ENCODE measurements around the gene OR56A1. TPM values are rescaled to one million over a fixed set of nuclear protein-coding genes. Genes with fewer than 3 reads are reported as not detected.

Gene OR56A1
- total RNA-seq, 1 donor from 2014 or later, result not detected

- DNase-seq (ENCODE audit: low read depth in 2 of 2), result no peak
These were observed 41.4 kb downstream of the OR56A1 start for GRCh38 chr11:5989203-5989602.

- no peak for DNase-seq (ENCODE audit: low read depth in 2 of 2)
These were observed 43.7 kb downstream of the OR56A1 start, which contains the start of gene OR52L1 for GRCh38 chr11:5986885-5987284. OR52L1 (minus strand) TSS chr11:5986985; CDS start chr11:5986930, 55 bp downstream.

GRCh38 chr11:5983443-5983842 is 47.1 kb downstream of the OR56A1 start:
- no peak for DNase-seq (ENCODE audit: low read depth in 2 of 2)

- no peak for DNase-seq (ENCODE audit: low read depth in 2 of 2)
These were observed 57.0 kb downstream of the OR56A1 start for GRCh38 chr11:5973530-5973929.

Other genes starting within 250 kb of the OR56A1 start
- gene OR52N5, start 247.4 kb downstream of the OR56A1 start, total RNA-seq, result not detected in 2 replicates
- not detected in 2 replicates for gene OR52N1, start 239.5 kb downstream of the OR56A1 start, total RNA-seq
- not detected in 2 replicates for gene OR52N2, start 221.8 kb downstream of the OR56A1 start, total RNA-seq
- not detected in 2 replicates for gene OR52E6, start 188.9 kb downstream of the OR56A1 start, total RNA-seq
- gene OR52E8, start 173.1 kb downstream of the OR56A1 start, total RNA-seq, result not detected in 2 replicates
- not detected in 2 replicates for gene OR52E4, start 150.1 kb downstream of the OR56A1 start, total RNA-seq
- gene OR52E5, start 137.6 kb downstream of the OR56A1 start, total RNA-seq, result not detected in 2 replicates
- gene OR56A3, start 88.5 kb downstream of the OR56A1 start, total RNA-seq, result not detected in 2 replicates
- gene OR56A5, start 62.3 kb downstream of the OR56A1 start, total RNA-seq, result not detected in 2 replicates
- not detected in 2 replicates for gene OR52L1, start 43.8 kb downstream of the OR56A1 start, total RNA-seq
- gene OR56A4, start 23.8 kb downstream of the OR56A1 start, total RNA-seq, result not detected in 2 replicates
- not detected in 2 replicates for gene OR56B4, start 76.9 kb upstream of the OR56A1 start, total RNA-seq
- gene OR52B2, start 139.6 kb upstream of the OR56A1 start, total RNA-seq, result not detected in 2 replicates
- gene OR52W1, start 168.5 kb upstream of the OR56A1 start, total RNA-seq, result not detected in 2 replicates
- not detected in 2 replicates for gene C11orf42, start 174.8 kb upstream of the OR56A1 start, total RNA-seq
- 6.9 and 11.1 TPM in 2 replicates for gene FHIP1B, start 203.9 kb upstream of the OR56A1 start, total RNA-seq
- not detected in 2 replicates for gene CNGA4, start 208.3 kb upstream of the OR56A1 start, total RNA-seq
- not detected in 2 replicates for gene CCKBR, start 229.1 kb upstream of the OR56A1 start, total RNA-seq

Data from dermis microvascular lymphatic vessel endothelial cell (primary cell).